Astrocyte (in vitro differentiated cells and primary cell): ENCODE results near the gene ZNG1A. TPM values are rescaled to one million over a fixed set of nuclear protein-coding genes. Genes with fewer than 3 reads are reported as not detected.
A peak's percentile ranks its signal among the peaks of the same experiment; 100 is the strongest.
"Not testable (repeated sequence)": the region's sequence is repeated elsewhere in the genome, so short reads cannot be mapped to it uniquely, and the experiment has no call there.

Source experiments
- DNase-seq: peaks from one replicate; pipeline ENCODE4 v3.0.0-alpha.2; 2010; ENCODE audit warnings: low read depth
- FAIRE-seq: peaks from 2 replicates; lab custom pipeline; 2011; peaks lifted over from hg19 to GRCh38; lab: Jason Lieb, UNC
- H2AFZ ChIP-seq: 2 replicates; pipeline ENCODE4 v1.6.0; 2012; ENCODE audit warnings: low read depth, low read length, inconsistent platforms
- H3K27ac ChIP-seq: 2 replicates; pipeline ENCODE4 v1.5.1; 2011; ENCODE audit warnings: low read depth, low read length, inconsistent platforms
- H3K27me3 ChIP-seq: 2 replicates; pipeline ENCODE4 v1.6.0; 2011; ENCODE audit warnings: low read length, inconsistent platforms; ENCODE audit not compliant: insufficient read depth
- H3K36me3 ChIP-seq: 2 replicates; pipeline ENCODE4 v1.5.1; 2011; ENCODE audit warnings: low read length, inconsistent platforms; ENCODE audit not compliant: insufficient read depth
- H3K4me1 ChIP-seq: 2 replicates; pipeline ENCODE4 v1.5.1; 2011; ENCODE audit warnings: low read length, inconsistent platforms; ENCODE audit not compliant: insufficient read depth
- H3K4me2 ChIP-seq: 2 replicates; pipeline ENCODE4 v1.6.0; 2012; ENCODE audit warnings: low read length, inconsistent platforms
- H3K4me3 ChIP-seq: 2 replicates; pipeline ENCODE4 v1.5.1; 2011; ENCODE audit warnings: low read depth, mild to moderate bottlenecking, low read length, inconsistent platforms; ENCODE audit not compliant: insufficient read depth
- H3K79me2 ChIP-seq: 2 replicates; pipeline ENCODE4 v1.6.0; 2012; ENCODE audit warnings: mild to moderate bottlenecking, low read length, inconsistent platforms; ENCODE audit not compliant: insufficient read depth
- H3K9ac ChIP-seq: 2 replicates; pipeline ENCODE4 v1.6.0; 2012; ENCODE audit warnings: mild to moderate bottlenecking, low read length, inconsistent platforms
- H3K9me3 ChIP-seq: 2 replicates; pipeline ENCODE4 v1.5.1; 2012; ENCODE audit warnings: low read depth, mild to moderate bottlenecking, low read length, inconsistent platforms; ENCODE audit not compliant: insufficient read depth
- H4K20me1 ChIP-seq: 2 replicates; pipeline ENCODE4 v1.6.0; 2012; ENCODE audit warnings: low read length, inconsistent platforms; ENCODE audit not compliant: insufficient read depth
- H3K27ac Mint-ChIP-seq: one replicate; pipeline ENCODE4 v1.8.0; 2021; ENCODE audit warnings: mild to moderate bottlenecking, mixed read lengths; ENCODE audit not compliant: unreplicated experiment
- H3K27me3 Mint-ChIP-seq: one replicate; pipeline ENCODE4 v1.8.0; 2021; ENCODE audit warnings: low read depth, mixed read lengths; ENCODE audit not compliant: unreplicated experiment
- H3K36me3 Mint-ChIP-seq: one replicate; pipeline ENCODE4 v1.8.0; 2021; ENCODE audit warnings: low read depth, mixed read lengths; ENCODE audit not compliant: unreplicated experiment
- H3K4me1 Mint-ChIP-seq: one replicate; pipeline ENCODE4 v1.8.0; 2021; ENCODE audit warnings: low read depth, mixed read lengths; ENCODE audit not compliant: unreplicated experiment
- H3K4me3 Mint-ChIP-seq: one replicate; pipeline ENCODE4 v1.8.0; 2021; ENCODE audit warnings: mild to moderate bottlenecking, moderate library complexity, mixed read lengths; ENCODE audit not compliant: unreplicated experiment
- H3K9me3 Mint-ChIP-seq: one replicate; pipeline ENCODE4 v1.8.0; 2021; ENCODE audit warnings: mild to moderate bottlenecking, mixed read lengths; ENCODE audit not compliant: unreplicated experiment
- EZH2 ChIP-seq: IDR thresholded peaks from 2 replicates; pipeline ENCODE4 v1.6.1; 2012; ENCODE audit warnings: mild to moderate bottlenecking, low read length, inconsistent platforms; ENCODE audit not compliant: insufficient read depth
- total RNA-seq: library from RNA; stranded (reverse); gene quantifications from 2 replicates; pipeline ENCODE4 v1.2.1, GENCODE V29; 2021
- TF ChIP-seq, protein P1 (sequence below): IDR thresholded peaks from 2 replicates; pipeline ENCODE4 v1.5.1; 2011; ENCODE audit warnings: low read depth, mild to moderate bottlenecking, inconsistent platforms, low read length, moderate library complexity; ENCODE audit not compliant: insufficient read depth

The ZNG1A gene
- total RNA-seq, 1 donor from 2014 or later, result 49.4 TPM

DNA sequence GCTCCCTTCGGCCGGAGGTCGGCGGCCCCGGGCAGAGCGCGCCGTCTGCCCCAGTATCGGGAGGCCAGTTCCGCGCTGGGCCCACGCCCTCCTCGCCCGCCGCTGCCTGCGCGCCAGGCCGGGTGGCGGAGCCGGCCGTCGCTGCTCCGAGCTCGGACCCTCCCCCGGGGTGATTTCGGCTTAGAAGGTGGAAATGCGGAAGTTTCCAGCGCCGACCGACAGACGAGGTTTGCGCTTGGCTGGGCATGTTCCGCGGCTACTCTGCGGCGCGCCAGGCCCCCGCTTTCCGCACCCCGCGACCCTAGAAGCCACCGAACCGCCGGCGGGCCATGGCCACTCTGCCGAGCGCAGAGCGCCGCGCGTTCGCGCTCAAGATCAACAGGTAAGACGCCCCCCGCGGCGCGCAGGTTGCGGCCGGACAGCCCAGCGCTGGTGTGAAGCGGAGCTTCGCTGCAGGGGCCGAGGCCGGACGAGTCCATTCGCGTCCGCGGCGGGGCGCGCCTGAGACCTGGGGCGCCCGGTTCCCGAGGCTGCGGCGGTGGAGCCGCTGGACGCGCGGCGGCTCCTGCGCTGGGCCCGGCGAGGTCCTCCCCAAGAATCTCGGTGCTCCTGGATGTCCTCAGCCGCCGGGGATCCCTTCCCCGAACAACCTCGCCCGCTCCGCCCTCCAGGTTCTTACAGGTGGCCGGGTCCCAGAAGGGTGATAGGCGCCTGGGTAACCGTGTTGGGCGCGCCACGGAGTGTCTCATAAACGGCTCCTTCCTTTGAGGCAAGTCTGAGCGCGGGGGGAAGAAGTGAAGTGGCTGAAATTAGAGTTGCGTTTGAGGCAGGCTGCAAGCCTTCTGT, 36.0 kb upstream of the ZNG1A start, which contains the start of gene DOCK8:
Gene DOCK8, plus strand, starts transcription at position 218 of the 846 bp plus-strand sequence. Its CDS starts 112 bp downstream, at position 330.
- H3K4me1 ChIP-seq, result no peaks in the 10 kb centered on the region
- peaks cover 25% of the 10 kb centered on the region for H3K27me3 ChIP-seq
- H3K9me3 Mint-ChIP-seq, result no peaks in the 10 kb centered on the region
- H3K9me3 ChIP-seq, result no peaks in the 10 kb centered on the region
- H3K36me3 Mint-ChIP-seq, result no peaks in the 10 kb centered on the region
- no peaks in the 10 kb centered on the region for H3K4me1 Mint-ChIP-seq
- no peaks in the 10 kb centered on the region for H3K79me2 ChIP-seq
- peak within 1 kb of the TSS; percentile 37 for H3K4me3 ChIP-seq
- TF ChIP-seq, protein P1, sequence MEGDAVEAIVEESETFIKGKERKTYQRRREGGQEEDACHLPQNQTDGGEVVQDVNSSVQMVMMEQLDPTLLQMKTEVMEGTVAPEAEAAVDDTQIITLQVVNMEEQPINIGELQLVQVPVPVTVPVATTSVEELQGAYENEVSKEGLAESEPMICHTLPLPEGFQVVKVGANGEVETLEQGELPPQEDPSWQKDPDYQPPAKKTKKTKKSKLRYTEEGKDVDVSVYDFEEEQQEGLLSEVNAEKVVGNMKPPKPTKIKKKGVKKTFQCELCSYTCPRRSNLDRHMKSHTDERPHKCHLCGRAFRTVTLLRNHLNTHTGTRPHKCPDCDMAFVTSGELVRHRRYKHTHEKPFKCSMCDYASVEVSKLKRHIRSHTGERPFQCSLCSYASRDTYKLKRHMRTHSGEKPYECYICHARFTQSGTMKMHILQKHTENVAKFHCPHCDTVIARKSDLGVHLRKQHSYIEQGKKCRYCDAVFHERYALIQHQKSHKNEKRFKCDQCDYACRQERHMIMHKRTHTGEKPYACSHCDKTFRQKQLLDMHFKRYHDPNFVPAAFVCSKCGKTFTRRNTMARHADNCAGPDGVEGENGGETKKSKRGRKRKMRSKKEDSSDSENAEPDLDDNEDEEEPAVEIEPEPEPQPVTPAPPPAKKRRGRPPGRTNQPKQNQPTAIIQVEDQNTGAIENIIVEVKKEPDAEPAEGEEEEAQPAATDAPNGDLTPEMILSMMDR, result no peak
- peak; percentile 69 for TF ChIP-seq EZH2
- FAIRE-seq (no peak), DNase-seq (peak; percentile 8)
- peak within 1 kb of the TSS; percentile 83 for H3K4me3 Mint-ChIP-seq
- H3K9ac ChIP-seq, result no peak within 1 kb of the TSS
- no peaks in the 10 kb centered on the region for H3K36me3 ChIP-seq
- peak within 1 kb of the TSS; percentile 66 for H2AFZ ChIP-seq
- H3K27me3 Mint-ChIP-seq, result peaks cover 12% of the 10 kb centered on the region
- peak within 1 kb of the TSS; percentile 82 for H3K4me2 ChIP-seq
- no peak within 1 kb of the TSS for H3K27ac ChIP-seq
- H4K20me1 ChIP-seq, result no peaks in the 10 kb centered on the region
- H3K27ac Mint-ChIP-seq, result peak within 1 kb of the TSS; percentile 35

DNA sequence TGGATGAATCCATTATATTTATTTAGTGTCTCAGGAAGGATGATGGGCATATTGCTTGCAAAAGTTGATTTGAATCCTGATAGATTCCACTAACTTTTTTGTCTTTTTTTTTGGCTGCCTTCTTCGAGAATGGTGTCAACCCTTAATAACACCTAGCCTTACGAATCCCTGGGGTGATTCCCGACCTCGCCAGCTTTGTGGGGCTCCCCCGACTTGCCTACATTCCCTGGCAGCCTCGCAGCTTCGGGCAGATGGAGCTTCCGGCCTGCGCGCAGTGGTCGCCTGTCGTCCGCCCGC, 35.4 kb upstream of the ZNG1A start:
- no peaks in the 10 kb centered on the region for H3K4me1 Mint-ChIP-seq
- Histone ChIP-seq H3K4me2 (peak overlapping the region; percentile 82), H3K4me3 (peak overlapping the region; percentile 37), H3K27me3 (peaks cover 25% of the 10 kb centered on the region), H4K20me1 (no peaks in the 10 kb centered on the region), H2AFZ (peak overlapping the region; percentile 66), H3K36me3 (no peaks in the 10 kb centered on the region), H3K9me3 (no peaks in the 10 kb centered on the region), H3K4me1 (no peaks in the 10 kb centered on the region), H3K27ac (no peak overlapping the region), H3K79me2 (no peaks in the 10 kb centered on the region), H3K9ac (no peak overlapping the region)
- H3K36me3 Mint-ChIP-seq, result no peaks in the 10 kb centered on the region
- FAIRE-seq (no peak), DNase-seq (no peak)
- H3K27ac Mint-ChIP-seq, result no peak overlapping the region
- peak overlapping the region; percentile 82 for H3K4me3 Mint-ChIP-seq
- no peaks in the 10 kb centered on the region for H3K9me3 Mint-ChIP-seq
- peaks cover 12% of the 10 kb centered on the region for H3K27me3 Mint-ChIP-seq
- TF ChIP-seq EZH2, result no peak
- TF ChIP-seq, protein P1, result no peak

DNA sequence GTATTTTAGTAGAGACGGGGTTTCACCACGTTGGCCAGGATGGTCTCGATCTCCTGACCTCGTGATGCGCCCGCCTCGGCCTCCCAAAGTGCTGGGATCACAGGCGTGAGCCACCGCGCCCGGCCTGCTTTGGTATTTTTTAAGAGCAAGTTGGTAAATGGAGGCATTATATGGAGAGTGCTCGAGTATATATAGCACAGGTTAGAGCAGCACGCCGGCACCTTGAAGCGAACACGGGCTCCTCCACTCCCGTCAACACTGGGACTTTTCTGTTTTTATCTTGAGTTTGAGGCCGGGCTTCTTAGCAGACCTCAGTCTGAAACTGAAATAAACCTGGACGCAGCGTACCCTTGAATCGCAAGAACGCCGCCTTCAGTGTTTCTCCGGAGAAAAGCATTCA, 35.0 kb upstream of the ZNG1A start:
- Histone ChIP-seq H3K4me2 (peak overlapping the region; percentile 82), H3K27me3 (peaks cover 25% of the 10 kb centered on the region)
- FAIRE-seq, H3K9ac ChIP-seq, H3K9me3 ChIP-seq, H3K27ac ChIP-seq, H3K9me3 Mint-ChIP-seq, H3K79me2 ChIP-seq, H3K4me1 ChIP-seq, H3K4me3 ChIP-seq, H4K20me1 ChIP-seq, H3K36me3 ChIP-seq, DNase-seq, H3K4me1 Mint-ChIP-seq, H2AFZ ChIP-seq, H3K36me3 Mint-ChIP-seq: not testable (repeated sequence)
- Mint-ChIP-seq H3K4me3 (peak overlapping the region; percentile 82), H3K27ac (peak overlapping the region; percentile 35), H3K27me3 (peaks cover 12% of the 10 kb centered on the region)
